HepG2 (cell line): Measurements from ENCODE around the gene NAV2. TPM values are rescaled to one million over a fixed set of nuclear protein-coding genes. Genes with fewer than 3 reads are reported as not detected.

Experiments
- ARID2 ChIP-seq: sonication (generic); formaldehyde crosslinking; IDR thresholded peaks from 2 replicates; pipeline ENCODE4 v1.8.1; 2022; ENCODE audit warnings: mild to moderate bottlenecking, missing genetic modification reagents, borderline replicate concordance
- FOXP1 ChIP-seq, 2 experiments: fragments of 450-650 bp in 1 of 2; IDR thresholded peaks; 2 replicates each; pipeline ENCODE4 v1.6.1; 2017 to 2018; ENCODE audit warnings: antibody characterized with exemption in 1 of 2
- polyA plus RNA-seq, 8 experiments: library from polyadenylated mRNA; depleted of rRNA in 3 of 8; stranded (reverse) in 7 of 8; unstranded in 1 of 8; fragments of >200 nt; fragmentation: Illumina TruSeq in 4 of 8; extraction: Trizol in 4 of 8; gene quantifications; 2 replicates each; pipeline versions ENCODE4 v1.2.1 to v1.2.3, GENCODE V29; 2011 to 2016; ENCODE audit warnings: low read depth in 4 of 8, missing spikeins in 1 of 8, mixed read lengths in 1 of 8; ENCODE audit not compliant: insufficient read depth in 1 of 8
- total RNA-seq, 5 experiments: library from RNA; depleted of rRNA; stranded (reverse); fragments of >200 nt; fragmentation: Illumina TruSeq; extraction: Trizol; gene quantifications; 2 replicates each; pipeline ENCODE4 v1.2.3, GENCODE V29; 2016; ENCODE audit warnings: low read depth in 1 of 5
- TF ChIP-seq, protein P1 (sequence below), 2 experiments: fragments of 450-650 bp in 1 of 2; sonication (generic) in 1 of 2; formaldehyde crosslinking in 1 of 2; IDR thresholded peaks; 2 replicates each; pipeline versions ENCODE4 v1.6.1 to v1.8.0; 2016 to 2022; ENCODE audit warnings: antibody characterized with exemption in 1 of 2, mild to moderate bottlenecking in 1 of 2, missing genetic modification reagents in 1 of 2
- TF ChIP-seq, protein P2 (sequence below): sonication (generic); IDR thresholded peaks from 2 replicates; pipeline ENCODE4 v1.6.1; 2016; ENCODE audit warnings: low read depth, borderline replicate concordance
- TF ChIP-seq, protein P3 (sequence below): sonication (generic); formaldehyde crosslinking; IDR thresholded peaks from 2 replicates; pipeline ENCODE4 v1.5.1; 2020; ENCODE audit warnings: mild to moderate bottlenecking, missing genetic modification reagents, moderate library complexity
- TF ChIP-seq, protein P4 (sequence below): sonication (generic); formaldehyde crosslinking; conservative IDR thresholded peaks from 2 replicates; pipeline ENCODE4 v1.4.0; 2020; ENCODE audit warnings: mild to moderate bottlenecking, missing genetic modification reagents, moderate library complexity

The NAV2 gene
- total and polyA plus RNA-seq, 2 of the 13 experiments (the other 11 are each of a cell fraction or from before 2014, with no cell fraction given): 9.3 to 34.6 TPM

DNA sequence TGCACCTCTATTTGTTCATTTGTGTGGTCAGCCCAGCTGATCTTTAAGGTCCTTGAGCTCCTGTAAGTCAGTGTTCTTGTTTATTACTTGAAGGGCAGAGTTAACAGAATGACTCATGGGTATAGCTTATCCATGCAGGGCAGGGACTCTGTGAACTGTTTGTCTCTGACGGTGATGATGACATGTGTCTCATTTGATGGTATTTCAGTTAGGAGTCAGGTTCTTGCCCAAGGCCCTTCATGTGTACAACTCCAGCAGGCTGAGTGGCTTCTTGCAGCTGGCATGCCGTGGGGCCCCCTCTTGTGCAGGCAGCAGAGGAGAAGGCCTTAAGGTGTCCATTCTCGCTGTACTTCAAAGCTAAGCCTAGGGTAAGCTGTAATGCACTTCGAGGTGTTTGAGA is 282.5 kb downstream of the NAV2 start (continued):
- TF ChIP-seq, protein P1, sequence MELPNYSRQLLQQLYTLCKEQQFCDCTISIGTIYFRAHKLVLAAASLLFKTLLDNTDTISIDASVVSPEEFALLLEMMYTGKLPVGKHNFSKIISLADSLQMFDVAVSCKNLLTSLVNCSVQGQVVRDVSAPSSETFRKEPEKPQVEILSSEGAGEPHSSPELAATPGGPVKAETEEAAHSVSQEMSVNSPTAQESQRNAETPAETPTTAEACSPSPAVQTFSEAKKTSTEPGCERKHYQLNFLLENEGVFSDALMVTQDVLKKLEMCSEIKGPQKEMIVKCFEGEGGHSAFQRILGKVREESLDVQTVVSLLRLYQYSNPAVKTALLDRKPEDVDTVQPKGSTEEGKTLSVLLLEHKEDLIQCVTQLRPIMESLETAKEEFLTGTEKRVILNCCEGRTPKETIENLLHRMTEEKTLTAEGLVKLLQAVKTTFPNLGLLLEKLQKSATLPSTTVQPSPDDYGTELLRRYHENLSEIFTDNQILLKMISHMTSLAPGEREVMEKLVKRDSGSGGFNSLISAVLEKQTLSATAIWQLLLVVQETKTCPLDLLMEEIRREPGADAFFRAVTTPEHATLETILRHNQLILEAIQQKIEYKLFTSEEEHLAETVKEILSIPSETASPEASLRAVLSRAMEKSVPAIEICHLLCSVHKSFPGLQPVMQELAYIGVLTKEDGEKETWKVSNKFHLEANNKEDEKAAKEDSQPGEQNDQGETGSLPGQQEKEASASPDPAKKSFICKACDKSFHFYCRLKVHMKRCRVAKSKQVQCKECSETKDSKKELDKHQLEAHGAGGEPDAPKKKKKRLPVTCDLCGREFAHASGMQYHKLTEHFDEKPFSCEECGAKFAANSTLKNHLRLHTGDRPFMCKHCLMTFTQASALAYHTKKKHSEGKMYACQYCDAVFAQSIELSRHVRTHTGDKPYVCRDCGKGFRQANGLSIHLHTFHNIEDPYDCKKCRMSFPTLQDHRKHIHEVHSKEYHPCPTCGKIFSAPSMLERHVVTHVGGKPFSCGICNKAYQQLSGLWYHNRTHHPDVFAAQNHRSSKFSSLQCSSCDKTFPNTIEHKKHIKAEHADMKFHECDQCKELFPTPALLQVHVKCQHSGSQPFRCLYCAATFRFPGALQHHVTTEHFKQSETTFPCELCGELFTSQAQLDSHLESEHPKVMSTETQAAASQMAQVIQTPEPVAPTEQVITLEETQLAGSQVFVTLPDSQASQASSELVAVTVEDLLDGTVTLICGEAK (IDR thresholded peaks at IDR 0.05): no peak
- TF ChIP-seq, protein P1 (CRISPR knock-in tag; IDR thresholded peaks at IDR 0.05): no peak
- TF ChIP-seq, protein P2, sequence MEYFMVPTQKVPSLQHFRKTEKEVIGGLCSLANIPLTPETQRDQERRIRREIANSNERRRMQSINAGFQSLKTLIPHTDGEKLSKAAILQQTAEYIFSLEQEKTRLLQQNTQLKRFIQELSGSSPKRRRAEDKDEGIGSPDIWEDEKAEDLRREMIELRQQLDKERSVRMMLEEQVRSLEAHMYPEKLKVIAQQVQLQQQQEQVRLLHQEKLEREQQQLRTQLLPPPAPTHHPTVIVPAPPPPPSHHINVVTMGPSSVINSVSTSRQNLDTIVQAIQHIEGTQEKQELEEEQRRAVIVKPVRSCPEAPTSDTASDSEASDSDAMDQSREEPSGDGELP: peak; percentile 50; the same call in 1 of the 2 replicates
- TF ChIP-seq FOXP1 (IDR thresholded peaks at IDR 0.05) (0 out of 2 replicates have a peak, but pooled peaks have one; percentile 16), FOXP1 (CRISPR knock-in tag; IDR thresholded peaks at IDR 0.05) (peak; percentile 59), ARID2 (CRISPR knock-in tag) (no peak)
- TF ChIP-seq, protein P3, sequence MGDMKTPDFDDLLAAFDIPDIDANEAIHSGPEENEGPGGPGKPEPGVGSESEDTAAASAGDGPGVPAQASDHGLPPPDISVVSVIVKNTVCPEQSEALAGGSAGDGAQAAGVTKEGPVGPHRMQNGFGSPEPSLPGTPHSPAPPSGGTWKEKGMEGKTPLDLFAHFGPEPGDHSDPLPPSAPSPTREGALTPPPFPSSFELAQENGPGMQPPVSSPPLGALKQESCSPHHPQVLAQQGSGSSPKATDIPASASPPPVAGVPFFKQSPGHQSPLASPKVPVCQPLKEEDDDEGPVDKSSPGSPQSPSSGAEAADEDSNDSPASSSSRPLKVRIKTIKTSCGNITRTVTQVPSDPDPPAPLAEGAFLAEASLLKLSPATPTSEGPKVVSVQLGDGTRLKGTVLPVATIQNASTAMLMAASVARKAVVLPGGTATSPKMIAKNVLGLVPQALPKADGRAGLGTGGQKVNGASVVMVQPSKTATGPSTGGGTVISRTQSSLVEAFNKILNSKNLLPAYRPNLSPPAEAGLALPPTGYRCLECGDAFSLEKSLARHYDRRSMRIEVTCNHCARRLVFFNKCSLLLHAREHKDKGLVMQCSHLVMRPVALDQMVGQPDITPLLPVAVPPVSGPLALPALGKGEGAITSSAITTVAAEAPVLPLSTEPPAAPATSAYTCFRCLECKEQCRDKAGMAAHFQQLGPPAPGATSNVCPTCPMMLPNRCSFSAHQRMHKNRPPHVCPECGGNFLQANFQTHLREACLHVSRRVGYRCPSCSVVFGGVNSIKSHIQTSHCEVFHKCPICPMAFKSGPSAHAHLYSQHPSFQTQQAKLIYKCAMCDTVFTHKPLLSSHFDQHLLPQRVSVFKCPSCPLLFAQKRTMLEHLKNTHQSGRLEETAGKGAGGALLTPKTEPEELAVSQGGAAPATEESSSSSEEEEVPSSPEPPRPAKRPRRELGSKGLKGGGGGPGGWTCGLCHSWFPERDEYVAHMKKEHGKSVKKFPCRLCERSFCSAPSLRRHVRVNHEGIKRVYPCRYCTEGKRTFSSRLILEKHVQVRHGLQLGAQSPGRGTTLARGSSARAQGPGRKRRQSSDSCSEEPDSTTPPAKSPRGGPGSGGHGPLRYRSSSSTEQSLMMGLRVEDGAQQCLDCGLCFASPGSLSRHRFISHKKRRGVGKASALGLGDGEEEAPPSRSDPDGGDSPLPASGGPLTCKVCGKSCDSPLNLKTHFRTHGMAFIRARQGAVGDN: peak; percentile 36; the same call in 1 of the 2 replicates
- TF ChIP-seq, protein P4, sequence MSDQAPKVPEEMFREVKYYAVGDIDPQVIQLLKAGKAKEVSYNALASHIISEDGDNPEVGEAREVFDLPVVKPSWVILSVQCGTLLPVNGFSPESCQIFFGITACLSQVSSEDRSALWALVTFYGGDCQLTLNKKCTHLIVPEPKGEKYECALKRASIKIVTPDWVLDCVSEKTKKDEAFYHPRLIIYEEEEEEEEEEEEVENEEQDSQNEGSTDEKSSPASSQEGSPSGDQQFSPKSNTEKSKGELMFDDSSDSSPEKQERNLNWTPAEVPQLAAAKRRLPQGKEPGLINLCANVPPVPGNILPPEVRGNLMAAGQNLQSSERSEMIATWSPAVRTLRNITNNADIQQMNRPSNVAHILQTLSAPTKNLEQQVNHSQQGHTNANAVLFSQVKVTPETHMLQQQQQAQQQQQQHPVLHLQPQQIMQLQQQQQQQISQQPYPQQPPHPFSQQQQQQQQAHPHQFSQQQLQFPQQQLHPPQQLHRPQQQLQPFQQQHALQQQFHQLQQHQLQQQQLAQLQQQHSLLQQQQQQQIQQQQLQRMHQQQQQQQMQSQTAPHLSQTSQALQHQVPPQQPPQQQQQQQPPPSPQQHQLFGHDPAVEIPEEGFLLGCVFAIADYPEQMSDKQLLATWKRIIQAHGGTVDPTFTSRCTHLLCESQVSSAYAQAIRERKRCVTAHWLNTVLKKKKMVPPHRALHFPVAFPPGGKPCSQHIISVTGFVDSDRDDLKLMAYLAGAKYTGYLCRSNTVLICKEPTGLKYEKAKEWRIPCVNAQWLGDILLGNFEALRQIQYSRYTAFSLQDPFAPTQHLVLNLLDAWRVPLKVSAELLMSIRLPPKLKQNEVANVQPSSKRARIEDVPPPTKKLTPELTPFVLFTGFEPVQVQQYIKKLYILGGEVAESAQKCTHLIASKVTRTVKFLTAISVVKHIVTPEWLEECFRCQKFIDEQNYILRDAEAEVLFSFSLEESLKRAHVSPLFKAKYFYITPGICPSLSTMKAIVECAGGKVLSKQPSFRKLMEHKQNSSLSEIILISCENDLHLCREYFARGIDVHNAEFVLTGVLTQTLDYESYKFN (CRISPR knock-in tag): no peak
